K562 (cell line): Measurements from ENCODE around the gene HEXD. TPM values are rescaled to one million over a fixed set of nuclear protein-coding genes. Genes with fewer than 3 reads are reported as not detected.
A peak's percentile ranks its signal among the peaks of the same experiment; 100 is the strongest.
"Not testable (repeated sequence)": the region's sequence is repeated elsewhere in the genome, so short reads cannot be mapped to it uniquely, and the experiment has no call there.

Experiments used
- ATAC-seq: fragments of 200-7000 bp; cut with Tn5 transposase; 3 replicates; pipeline ENCODE4 v1.9.1; 2020; ENCODE audit warnings: moderate library complexity
- BruUV-seq: library from RNA; stranded (reverse); fragments of 400-500 nt; replicated peaks from 2 replicates; lab custom pipeline; 2021; lab: Mats Ljungman, UMichigan
- CTCF ChIA-PET: fragments of 300-600 bp; formaldehyde crosslinking; extraction: SDS; loops from one replicate; lab custom pipeline; 2021; ENCODE audit warnings: low intra/inter-chr PET ratio; lab: Yijun Ruan, JAX
- POLR2A ChIA-PET: fragments of 300-600, 350-650 bp; sonication (Branson Sonifier 250); formaldehyde crosslinking; extraction: SDS; loops from one replicate; lab custom pipeline; 2021; ENCODE audit warnings: antibody characterized with exemption, inconsistent platforms; lab: Yijun Ruan, JAX
- DNase-seq, 4 experiments: peaks; one replicate each; pipeline versions ENCODE4 v3.0.0 to v3.0.0-alpha.2; 2011 to 2018; ENCODE audit warnings: low spot score in 3 of 4, mixed read lengths in 3 of 4; ENCODE audit errors: extremely low read depth in 1 of 4
- FAIRE-seq: peaks from 2 replicates; lab custom pipeline; 2011; peaks lifted over from hg19 to GRCh38; lab: Jason Lieb, UNC
- H2AFZ ChIP-seq: 2 replicates; pipeline ENCODE4 v1.6.0; 2011; ENCODE audit warnings: low read depth, low read length, control low read depth, inconsistent platforms
- H3K27ac ChIP-seq: fragments of 200-600 bp; 3 replicates; pipeline ENCODE4 v1.8.0; 2011; ENCODE audit warnings: low read depth, mild to moderate bottlenecking, control low read depth, inconsistent platforms, low read length, moderate library complexity, mixed read lengths; ENCODE audit errors: extremely low read depth
- H3K27me3 ChIP-seq, 2 experiments: fragments of 300-600 bp in 1 of 2; 2 replicates in 1 of 2; 3 replicates in 1 of 2; pipeline versions ENCODE4 v1.6.0 to v1.8.0; 2011; ENCODE audit warnings: inconsistent platforms in 2 of 2, low read length in 2 of 2, mild to moderate bottlenecking in 1 of 2, mixed read lengths in 1 of 2, moderate library complexity in 1 of 2; ENCODE audit not compliant: control insufficient read depth in 2 of 2, insufficient read depth in 2 of 2
- H3K36me3 ChIP-seq: fragments of 300-600 bp; 3 replicates; pipeline ENCODE4 v1.8.0; 2011; ENCODE audit warnings: mild to moderate bottlenecking, low read length, inconsistent platforms; ENCODE audit not compliant: control insufficient read depth, insufficient read depth
- H3K4me1 ChIP-seq, 2 experiments: fragments of 200-600 bp in 1 of 2; replicated peaks in 1 of 2; 2 replicates in 1 of 2; 3 replicates in 1 of 2; pipeline versions ENCODE4 v1.5.1 to v1.8.0; 2011; ENCODE audit warnings: inconsistent platforms in 2 of 2, low read length in 2 of 2, mild to moderate bottlenecking in 1 of 2, mixed read lengths in 1 of 2, moderate library complexity in 1 of 2; ENCODE audit not compliant: control insufficient read depth in 2 of 2, insufficient read depth in 2 of 2
- H3K4me2 ChIP-seq: 2 replicates; pipeline ENCODE4 v1.6.1; 2011; ENCODE audit warnings: low read length, control low read depth, inconsistent platforms, mixed read lengths; ENCODE audit not compliant: insufficient read depth
- H3K4me3 ChIP-seq: fragments of 200-600 bp; sonication (generic), shearing (Covaris generic); 2 replicates; pipeline ENCODE4 v1.5.1; 2016; ENCODE audit warnings: control low read depth, inconsistent platforms
- H3K79me2 ChIP-seq: fragments of 200-600 bp; 3 replicates; pipeline ENCODE4 v1.8.0; 2011; ENCODE audit warnings: low read length, inconsistent platforms; ENCODE audit not compliant: control insufficient read depth, insufficient read depth
- H3K9ac ChIP-seq, 2 experiments: 2 replicates each; pipeline versions ENCODE4 v1.6.0 to v1.6.1; 2011; ENCODE audit warnings: low read depth in 2 of 2, low read length in 2 of 2, control low read depth in 1 of 2, inconsistent platforms in 1 of 2, mild to moderate bottlenecking in 1 of 2, mixed read lengths in 1 of 2; ENCODE audit not compliant: insufficient read depth in 1 of 2
- H3K9me1 ChIP-seq: one replicate; pipeline ENCODE4 v1.6.0; 2011; ENCODE audit warnings: inconsistent platforms, mild to moderate bottlenecking, low read length, moderate library complexity; ENCODE audit not compliant: control insufficient read depth, insufficient read depth
- H3K9me3 ChIP-seq: replicated peaks from 2 replicates; pipeline ENCODE4 v1.5.1; 2011; ENCODE audit warnings: low read depth, low read length, inconsistent platforms; ENCODE audit not compliant: control insufficient read depth, insufficient read depth
- H4K20me1 ChIP-seq: replicated peaks from 2 replicates; pipeline ENCODE4 v1.6.1; 2011; ENCODE audit warnings: low read length, inconsistent platforms, mixed read lengths; ENCODE audit not compliant: control insufficient read depth, insufficient read depth
- POLR2G ChIP-seq: fragments of 200-400 bp; formaldehyde crosslinking; IDR thresholded peaks from 2 replicates; pipeline ENCODE4 v1.6.1; 2017; ENCODE audit warnings: low read depth, mild to moderate bottlenecking, antibody characterized with exemption, low read length, moderate library complexity
- WGBS: fragments of 100-300 bp; shearing (Covaris generic); methylation state at CpG from one replicate; pipeline ENCODE4 v1.1.6; 2016; ENCODE audit warnings: low coverage, mixed read lengths; ENCODE audit not compliant: insufficient coverage; ENCODE audit errors: missing lambda C conversion rate; 5-methylcytosine and 5-hydroxymethylcytosine counted together
- in situ Hi-C: fragments of 300-500 bp; cut with MboI; formaldehyde crosslinking; loops from 4 replicates; pipeline ENCODE4 v1.15.0; 2018; ENCODE audit warnings: inconsistent platforms, mixed read lengths
- intact Hi-C: fragments of 100-400 bp; cut with micrococcal nuclease; formaldehyde crosslinking; loops from 2 replicates; pipeline ENCODE4 v1.14.2; 2022
- polyA plus RNA-seq, 8 experiments: library from polyadenylated mRNA; depleted of rRNA in 4 of 8; stranded (reverse) in 5 of 8; unstranded in 3 of 8; fragments of >200 nt; fragmentation: Nextera tagmentation in 2 of 8; fragmentation: Illumina TruSeq in 1 of 8; extraction: Ambion mirVana in 2 of 8; extraction: Trizol in 1 of 8; gene quantifications; 2 replicates each; pipeline versions ENCODE4 v1.2.1 to v1.2.3, GENCODE V29; 2011 to 2014; ENCODE audit warnings: inconsistent platforms in 1 of 8, missing spikeins in 1 of 8
- total RNA-seq, 7 experiments: library from RNA; depleted of rRNA in 6 of 7; stranded (reverse); fragments of >200 nt in 6 of 7; fragmentation: Illumina TruSeq in 2 of 7; extraction: Trizol in 2 of 7; gene quantifications; 2 replicates each; pipeline versions ENCODE4 v1.2.1 to v1.2.3, GENCODE V29; 2011 to 2021; ENCODE audit warnings: low replicate concordance in 1 of 7
- TF ChIP-seq, protein P1 (sequence below): sonication (generic); formaldehyde crosslinking; IDR thresholded peaks from 2 replicates; pipeline ENCODE4 v1.8.0; 2022; ENCODE audit warnings: mild to moderate bottlenecking, missing genetic modification reagents
- TF ChIP-seq, protein P2 (sequence below): sonication (generic); formaldehyde crosslinking; IDR thresholded peaks from 2 replicates; pipeline ENCODE4 v1.9.0; 2022; ENCODE audit warnings: mild to moderate bottlenecking, missing genetic modification reagents

The HEXD gene
- total and polyA plus RNA-seq, 9 of the 15 experiments (the other 6 are each of a cell fraction or from before 2014, with no cell fraction given): 1.0 to 25.3 (median 10.0) TPM

DNA sequence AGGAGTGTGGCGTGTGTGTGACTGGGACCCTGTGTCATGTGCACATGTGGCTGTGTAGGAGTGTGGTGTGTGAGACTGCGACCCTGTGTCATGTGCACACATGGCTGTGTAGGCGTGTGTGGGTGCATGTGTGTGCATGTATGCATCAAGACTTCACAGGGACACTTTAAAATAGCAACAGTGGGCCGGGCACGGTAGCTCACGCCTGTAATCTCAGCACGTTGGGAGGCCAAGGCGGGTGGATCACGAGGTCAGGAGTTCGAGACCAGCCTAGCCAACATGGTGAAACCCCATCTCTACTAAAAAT is 36.5 kb upstream of the HEXD start:
- CTCF ChIA-PET, ATAC-seq, H3K9ac ChIP-seq, H3K36me3 ChIP-seq, H3K4me3 ChIP-seq, intact Hi-C loops, H3K27me3 ChIP-seq, H3K79me2 ChIP-seq, H4K20me1 ChIP-seq, H3K27ac ChIP-seq, H3K9me3 ChIP-seq, in situ Hi-C loops, BruUV-seq, H3K9me1 ChIP-seq, FAIRE-seq, DNase-seq, H3K4me2 ChIP-seq: not testable (repeated sequence)
- WGBS: 46% methylated on average over 10 of the region's 10 CpGs
- Histone ChIP-seq H3K4me1 (peaks cover 3 to 58% of the 10 kb centered on the region in 2 experiments; a peak in 2 of 5 replicates), H2AFZ (peak overlapping the region; percentile 82)
- POLR2A ChIA-PET: interaction anchor here (0.8 to 1.0 kb wide), 3 partner anchors 9 to 41 kb away, joined by 3 to 4 read pairs (median 3); no protein-coding TSS in a partner anchor
- TF ChIP-seq POLR2G: peak; percentile 20; the same call in 1 of the 2 replicates
- TF ChIP-seq, protein P1, sequence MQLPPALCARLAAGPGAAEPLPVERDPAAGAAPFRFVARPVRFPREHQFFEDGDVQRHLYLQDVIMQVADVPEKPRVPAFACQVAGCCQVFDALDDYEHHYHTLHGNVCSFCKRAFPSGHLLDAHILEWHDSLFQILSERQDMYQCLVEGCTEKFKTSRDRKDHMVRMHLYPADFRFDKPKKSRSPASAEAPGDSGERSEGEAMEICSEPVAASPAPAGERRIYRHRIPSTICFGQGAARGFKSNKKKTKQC (CRISPR knock-in tag): 0 out of 2 replicates have a peak, but pooled peaks have one; percentile 11
- TF ChIP-seq, protein P2, sequence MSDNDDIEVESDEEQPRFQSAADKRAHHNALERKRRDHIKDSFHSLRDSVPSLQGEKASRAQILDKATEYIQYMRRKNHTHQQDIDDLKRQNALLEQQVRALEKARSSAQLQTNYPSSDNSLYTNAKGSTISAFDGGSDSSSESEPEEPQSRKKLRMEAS (CRISPR knock-in tag): peak; percentile 77
